H1 (cell line): ENCODE measurements around the gene RAB9B. TPM values are rescaled to one million over a fixed set of nuclear protein-coding genes. Genes with fewer than 3 reads are reported as not detected.

ENCODE experiments used
- CTCF ChIA-PET: fragments of 300-600 bp; sonication (Branson Sonifier 250); formaldehyde crosslinking; loops from one replicate; lab custom pipeline; 2021; ENCODE audit not compliant: partially characterized antibody; lab: Charles Lee
- POLR2A ChIA-PET: fragments of 300-600 bp; sonication (Branson Sonifier 250); formaldehyde crosslinking; loops from one replicate; lab custom pipeline; 2021; ENCODE audit warnings: inconsistent platforms; ENCODE audit not compliant: partially characterized antibody; lab: Charles Lee
- DNase-seq, 2 experiments: peaks; one replicate each; pipeline versions ENCODE4 v3.0.0 to v3.0.0-alpha.2; 2010 to 2022; ENCODE audit warnings: low spot score in 2 of 2, low read depth in 1 of 2, mixed read lengths in 1 of 2
- FAIRE-seq: peaks from 2 replicates; lab custom pipeline; 2011; peaks lifted over from hg19 to GRCh38; lab: Jason Lieb, UNC
- H2AFZ ChIP-seq: 2 replicates; pipeline ENCODE4 v1.8.1; 2012; ENCODE audit warnings: low read length, inconsistent platforms
- H2AK5ac ChIP-seq: 2 replicates; pipeline ENCODE4 v1.6.1; 2013; ENCODE audit warnings: low read depth, low read length
- H2BK120ac ChIP-seq: replicated peaks from 2 replicates; pipeline ENCODE3; 2013; ENCODE audit warnings: low read depth, low read length, inconsistent platforms
- H2BK12ac ChIP-seq: 2 replicates; pipeline ENCODE4 v1.6.1; 2013; ENCODE audit warnings: low read depth, low read length
- H2BK15ac ChIP-seq: 2 replicates; pipeline ENCODE4 v1.6.1; 2013; ENCODE audit warnings: low read length
- H2BK20ac ChIP-seq: 2 replicates; pipeline ENCODE4 v1.6.1; 2013; ENCODE audit warnings: low read length
- H2BK5ac ChIP-seq: 2 replicates; pipeline ENCODE4 v1.6.1; 2013; ENCODE audit warnings: low read depth, low read length
- H3K14ac ChIP-seq: 2 replicates; pipeline ENCODE4 v1.6.1; 2013; ENCODE audit warnings: inconsistent platforms; ENCODE audit not compliant: insufficient read length
- H3K18ac ChIP-seq: 2 replicates; pipeline ENCODE4 v1.6.1; 2013; ENCODE audit warnings: low read length; ENCODE audit errors: extremely low read depth
- H3K23ac ChIP-seq: 2 replicates; pipeline ENCODE4 v1.6.1; 2013; ENCODE audit warnings: inconsistent platforms; ENCODE audit not compliant: insufficient read length
- H3K23me2 ChIP-seq: 2 replicates; pipeline ENCODE4 v1.6.1; 2013; ENCODE audit warnings: low read depth, low read length
- H3K27ac ChIP-seq: 2 replicates; pipeline ENCODE4 v1.6.1; 2011; ENCODE audit warnings: low read depth, low read length, inconsistent platforms
- H3K27me3 ChIP-seq, 4 experiments: replicated peaks in 1 of 4; 1 replicate in 1 of 4; 2 replicates in 3 of 4; pipeline versions ENCODE4 v1.6.1 to v1.8.1; 2011 to 2013; ENCODE audit warnings: low read length in 3 of 4, mild to moderate bottlenecking in 3 of 4, inconsistent platforms in 2 of 4, mixed read lengths in 2 of 4, moderate library complexity in 1 of 4; ENCODE audit not compliant: control insufficient read depth in 3 of 4, insufficient read depth in 3 of 4; ENCODE audit errors: extremely low read depth in 1 of 4
- H3K36me3 ChIP-seq, 4 experiments: 2 replicates each; pipeline versions ENCODE4 v1.6.1 to v1.8.1; 2011 to 2013; ENCODE audit warnings: mild to moderate bottlenecking in 4 of 4, low read length in 3 of 4, moderate library complexity in 2 of 4, control low read depth in 1 of 4, inconsistent platforms in 1 of 4; ENCODE audit not compliant: insufficient read depth in 4 of 4, control insufficient read depth in 2 of 4
- H3K4ac ChIP-seq: replicated peaks from 2 replicates; pipeline ENCODE3; 2013; ENCODE audit warnings: low read length, low read depth, mixed read lengths, inconsistent platforms; ENCODE audit not compliant: insufficient read length
- H3K4me1 ChIP-seq, 4 experiments: replicated peaks in 1 of 4; 1 replicate in 1 of 4; 2 replicates in 3 of 4; pipeline versions ENCODE4 v1.6.1 to v1.8.1; 2011 to 2013; ENCODE audit warnings: low read length in 3 of 4, inconsistent platforms in 2 of 4, mixed read lengths in 1 of 4; ENCODE audit not compliant: insufficient read depth in 4 of 4, control insufficient read depth in 3 of 4
- H3K4me2 ChIP-seq, 2 experiments: 2 replicates each; pipeline versions ENCODE4 v1.6.1 to v1.8.1; 2011 to 2013; ENCODE audit warnings: low read depth in 2 of 2, low read length in 2 of 2, control low read depth in 1 of 2, inconsistent platforms in 1 of 2, mild to moderate bottlenecking in 1 of 2; ENCODE audit not compliant: insufficient read depth in 1 of 2
- H3K4me3 ChIP-seq, 4 experiments: fragments of 200-600, 300-600 bp in 1 of 4; sonication (generic), shearing (Covaris generic), sonication (Bioruptor Twin) in 1 of 4; 2 replicates each; pipeline versions ENCODE4 v1.5.1 to v1.8.1; 2011 to 2016; ENCODE audit warnings: low read length in 4 of 4, low read depth in 3 of 4, control low read depth in 2 of 4, inconsistent platforms in 2 of 4, mild to moderate bottlenecking in 2 of 4, mixed read lengths in 1 of 4, moderate library complexity in 1 of 4; ENCODE audit not compliant: insufficient read depth in 2 of 4; ENCODE audit errors: extremely low read depth in 1 of 4
- H3K56ac ChIP-seq: replicated peaks from 2 replicates; pipeline ENCODE3; 2013; ENCODE audit warnings: low read depth, mild to moderate bottlenecking, mixed read lengths, low read length, inconsistent platforms; ENCODE audit not compliant: insufficient read length
- H3K79me1 ChIP-seq: 2 replicates; pipeline ENCODE4 v1.6.1; 2013; ENCODE audit warnings: low read depth, low read length, control low read depth
- H3K79me2 ChIP-seq, 2 experiments: 2 replicates each; pipeline versions ENCODE4 v1.6.1 to v1.8.1; 2012 to 2013; ENCODE audit warnings: low read length in 2 of 2, mild to moderate bottlenecking in 2 of 2, inconsistent platforms in 1 of 2; ENCODE audit not compliant: insufficient read depth in 2 of 2, control insufficient read depth in 1 of 2
- H3K9ac ChIP-seq, 4 experiments: replicated peaks in 1 of 4; 1 replicate in 1 of 4; 2 replicates in 3 of 4; pipeline versions ENCODE4 v1.6.1 to v1.8.1; 2011 to 2013; ENCODE audit warnings: low read depth in 3 of 4, low read length in 3 of 4, control low read depth in 2 of 4, mild to moderate bottlenecking in 2 of 4, moderate library complexity in 2 of 4, inconsistent platforms in 1 of 4; ENCODE audit errors: extremely low read depth in 1 of 4
- H3K9me3 ChIP-seq, 2 experiments: 2 replicates each; pipeline versions ENCODE4 v1.6.1 to v1.8.1; 2012 to 2013; ENCODE audit warnings: mild to moderate bottlenecking in 2 of 2, moderate library complexity in 2 of 2, control low read depth in 1 of 2, inconsistent platforms in 1 of 2, low read depth in 1 of 2, low read length in 1 of 2, mixed read lengths in 1 of 2; ENCODE audit not compliant: insufficient read depth in 2 of 2
- H4K20me1 ChIP-seq, 2 experiments: replicated peaks in 1 of 2; 2 replicates each; pipeline versions ENCODE3 to v1.8.1; 2011 to 2013; ENCODE audit warnings: inconsistent platforms in 2 of 2, low read length in 2 of 2, mild to moderate bottlenecking in 1 of 2; ENCODE audit not compliant: insufficient read depth in 2 of 2, control insufficient read depth in 1 of 2
- H4K5ac ChIP-seq: 2 replicates; pipeline ENCODE4 v1.6.1; 2013; ENCODE audit warnings: low read length, low read depth, mixed read lengths, inconsistent platforms; ENCODE audit not compliant: insufficient read length
- H4K8ac ChIP-seq: 2 replicates; pipeline ENCODE4 v1.8.0; 2013; ENCODE audit warnings: mild to moderate bottlenecking, moderate library complexity, low read length, inconsistent platforms; ENCODE audit not compliant: insufficient read depth; ENCODE audit errors: extremely low read depth
- H4K91ac ChIP-seq: replicated peaks from 2 replicates; pipeline ENCODE3; 2013; ENCODE audit warnings: low read length, mixed read lengths, inconsistent platforms; ENCODE audit not compliant: insufficient read length
- BCL11A ChIP-seq, 2 experiments: IDR thresholded peaks; one replicate each; pipeline ENCODE4 v1.6.1; 2011; ENCODE audit warnings: low read depth in 2 of 2, low read length in 2 of 2, mild to moderate bottlenecking in 2 of 2
- CHD1 ChIP-seq: IDR thresholded peaks from 2 replicates; pipeline ENCODE4 v1.6.1; 2012; ENCODE audit warnings: low read depth, low read length, improper control_type of control experiment
- PHF8 ChIP-seq: fragments of 200-600 bp; sonication (generic); conservative IDR thresholded peaks from 2 replicates; pipeline ENCODE4 v1.7.1; 2012; ENCODE audit warnings: low read depth, mild to moderate bottlenecking, inconsistent platforms, low read length, moderate library complexity
- TAF1 ChIP-seq: IDR thresholded peaks from 2 replicates; pipeline ENCODE4 v1.6.1; 2011; ENCODE audit warnings: mild to moderate bottlenecking, low read depth, low read length
- TAF7 ChIP-seq: optimal IDR thresholded peaks from 2 replicates; pipeline ENCODE3; 2011; ENCODE audit warnings: low read depth, mild to moderate bottlenecking, inconsistent platforms, low read length, moderate library complexity, borderline replicate concordance
- WGBS, 2 experiments: shearing (Covaris generic) in 1 of 2; methylation state at CpG; one replicate each; pipeline versions ENCODE4 v1.1.6 to v1.1.7; 2013 to 2015; ENCODE audit warnings: low lambda C conversion rate in 2 of 2, mixed read lengths in 2 of 2, inconsistent platforms in 1 of 2, low coverage in 1 of 2, missing lambda C conversion rate in 1 of 2; ENCODE audit not compliant: insufficient replicate concordance in 2 of 2, insufficient coverage in 1 of 2, insufficient read length in 1 of 2; ENCODE audit errors: extremely low coverage in 1 of 2, missing lambda C conversion rate in 1 of 2; 5-methylcytosine and 5-hydroxymethylcytosine counted together
- polyA plus RNA-seq, 7 experiments: library from polyadenylated mRNA; depleted of rRNA in 3 of 7; stranded (reverse) in 5 of 7; unstranded in 2 of 7; fragments of >200 nt in 5 of 7; fragments of 200-250 nt in 2 of 7; gene quantifications; 1 replicate in 5 of 7; 2 replicates in 1 of 7; 4 replicates in 1 of 7; pipeline versions ENCODE4 v1.2.1 to v1.2.3, GENCODE V29; 2011 to 2013; ENCODE audit warnings: missing spikeins in 2 of 7, mixed read lengths in 2 of 7
- total RNA-seq: library from RNA; stranded (reverse); fragmentation: NEBNext Ultra II Directional; extraction: Animal tissue kit (Norgen Biotek cat#: 25700); gene quantifications from 2 replicates; pipeline ENCODE4 v1.2.1, GENCODE V29; 2021
- TF ChIP-seq, protein P1 (sequence below): IDR thresholded peaks from 2 replicates; pipeline ENCODE4 v1.6.1; 2011; ENCODE audit warnings: low read length, improper control_type of control experiment
- TF ChIP-seq, protein P2 (sequence below), 3 experiments: IDR thresholded peaks; 1 replicate in 2 of 3; 2 replicates in 1 of 3; pipeline versions ENCODE4 v1.5.1 to v1.6.1; 2011; ENCODE audit warnings: low read length in 3 of 3, mild to moderate bottlenecking in 3 of 3, inconsistent platforms in 2 of 3, low read depth in 1 of 3, moderate library complexity in 1 of 3; ENCODE audit not compliant: insufficient read depth in 1 of 3; ENCODE audit errors: control extremely low read depth in 1 of 3

RAB9B gene
- total and polyA plus RNA-seq, 2 of the 8 experiments (the other 6 are each of a cell fraction or from before 2014, with no cell fraction given): 0.26 to 0.56 TPM

DNA sequence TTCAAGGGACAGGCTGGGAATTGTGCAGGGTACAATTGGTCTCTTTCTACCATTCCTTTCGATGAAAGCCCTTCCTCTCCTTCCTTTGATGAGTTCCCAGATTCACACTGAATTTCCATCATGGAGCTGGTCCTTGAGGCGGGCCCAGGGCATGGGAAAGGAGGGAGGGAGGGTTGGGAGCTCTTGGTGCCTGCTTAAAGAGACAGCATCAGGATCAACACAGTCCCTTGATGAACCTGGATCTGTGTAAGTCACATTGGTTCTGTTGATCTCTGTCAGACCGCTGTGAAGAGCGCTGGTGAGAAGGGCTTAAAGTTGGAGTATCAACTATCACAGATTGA, 51.0 kb downstream of the RAB9B start:
- Histone ChIP-seq H3K79me2 (no peaks in the 10 kb centered on the region), H2BK15ac (no peak overlapping the region), H3K23me2 (no peaks in the 10 kb centered on the region), H3K9ac (no peak overlapping the region), H2BK5ac (no peak overlapping the region), H3K79me1 (no peaks in the 10 kb centered on the region; the same call in 1 of the 2 replicates), H3K9me3 (no peaks in the 10 kb centered on the region), H3K23ac (no peak overlapping the region), H3K56ac (no peak overlapping the region), H2AFZ (no peak overlapping the region), H2BK20ac (no peak overlapping the region), H4K91ac (no peak overlapping the region), H3K14ac (no peak overlapping the region), H3K4ac (no peak overlapping the region), H4K8ac (no peak overlapping the region)
- 74% methylated on average over 2 of the region's 4 CpGs; no CpG with 5 or more reads in 1 of the 2 experiments for WGBS, 2 experiments
- FAIRE-seq: no peak
- no peak for DNase-seq
- TF ChIP-seq CHD1: no peak
- TF ChIP-seq, protein P1, sequence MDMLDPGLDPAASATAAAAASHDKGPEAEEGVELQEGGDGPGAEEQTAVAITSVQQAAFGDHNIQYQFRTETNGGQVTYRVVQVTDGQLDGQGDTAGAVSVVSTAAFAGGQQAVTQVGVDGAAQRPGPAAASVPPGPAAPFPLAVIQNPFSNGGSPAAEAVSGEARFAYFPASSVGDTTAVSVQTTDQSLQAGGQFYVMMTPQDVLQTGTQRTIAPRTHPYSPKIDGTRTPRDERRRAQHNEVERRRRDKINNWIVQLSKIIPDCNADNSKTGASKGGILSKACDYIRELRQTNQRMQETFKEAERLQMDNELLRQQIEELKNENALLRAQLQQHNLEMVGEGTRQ: no peak
- no peak for TF ChIP-seq PHF8
- no peak for TF ChIP-seq TAF7
- no peak for TF ChIP-seq BCL11A (IDR thresholded peaks at IDR 0.05; ENCODE audit: low read depth in 2 of 2, low read length in 2 of 2)
- TF ChIP-seq, protein P2, sequence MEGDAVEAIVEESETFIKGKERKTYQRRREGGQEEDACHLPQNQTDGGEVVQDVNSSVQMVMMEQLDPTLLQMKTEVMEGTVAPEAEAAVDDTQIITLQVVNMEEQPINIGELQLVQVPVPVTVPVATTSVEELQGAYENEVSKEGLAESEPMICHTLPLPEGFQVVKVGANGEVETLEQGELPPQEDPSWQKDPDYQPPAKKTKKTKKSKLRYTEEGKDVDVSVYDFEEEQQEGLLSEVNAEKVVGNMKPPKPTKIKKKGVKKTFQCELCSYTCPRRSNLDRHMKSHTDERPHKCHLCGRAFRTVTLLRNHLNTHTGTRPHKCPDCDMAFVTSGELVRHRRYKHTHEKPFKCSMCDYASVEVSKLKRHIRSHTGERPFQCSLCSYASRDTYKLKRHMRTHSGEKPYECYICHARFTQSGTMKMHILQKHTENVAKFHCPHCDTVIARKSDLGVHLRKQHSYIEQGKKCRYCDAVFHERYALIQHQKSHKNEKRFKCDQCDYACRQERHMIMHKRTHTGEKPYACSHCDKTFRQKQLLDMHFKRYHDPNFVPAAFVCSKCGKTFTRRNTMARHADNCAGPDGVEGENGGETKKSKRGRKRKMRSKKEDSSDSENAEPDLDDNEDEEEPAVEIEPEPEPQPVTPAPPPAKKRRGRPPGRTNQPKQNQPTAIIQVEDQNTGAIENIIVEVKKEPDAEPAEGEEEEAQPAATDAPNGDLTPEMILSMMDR (IDR thresholded peaks at IDR 0.05; ENCODE audit: control extremely low read depth in 1 of 3, insufficient read depth in 1 of 3, low read depth in 1 of 3, low read length in 3 of 3): no peak
- no peak for TF ChIP-seq TAF1
- TF ChIP-seq, all 59 proteins: peak for 0
- Histone ChIP-seq H2BK12ac (no peak overlapping the region), H2AK5ac (no peak overlapping the region), H3K4me1 (no peaks in the 10 kb centered on the region), H3K18ac (no peak overlapping the region), H3K27me3 (no peaks in the 10 kb centered on the region), H3K4me2 (no peak overlapping the region), H2BK120ac (no peak overlapping the region), H3K4me3 (no peak overlapping the region), H4K5ac (no peak overlapping the region), H3K27ac (no peak overlapping the region), H4K20me1 (no peaks in the 10 kb centered on the region), H3K36me3 (peaks cover 0 to 56% (median 18%) of the 10 kb centered on the region in 4 experiments; a peak in 6 of 8 replicates)
- ChIA-PET POLR2A (interaction anchor here (0.8 to 4.2 kb wide), 3 partner anchors 12 to 94 kb away, joined by 3 to 16 read pairs (median 4); no protein-coding TSS in a partner anchor), CTCF (interaction anchor here (1.0 to 1.4 kb wide), 2 partner anchors 76 to 90 kb away, joined by 3 to 6 read pairs; no protein-coding TSS in a partner anchor)
